ENCODE measurements around the gene RXRA. TPM values are rescaled to one million over a fixed set of nuclear protein-coding genes. Genes with fewer than 3 reads are reported as not detected.

Gene RXRA
- total RNA-seq, 4 donors from 2014 or later, result 41.8 to 83.1 (median 50.4) TPM

DNA sequence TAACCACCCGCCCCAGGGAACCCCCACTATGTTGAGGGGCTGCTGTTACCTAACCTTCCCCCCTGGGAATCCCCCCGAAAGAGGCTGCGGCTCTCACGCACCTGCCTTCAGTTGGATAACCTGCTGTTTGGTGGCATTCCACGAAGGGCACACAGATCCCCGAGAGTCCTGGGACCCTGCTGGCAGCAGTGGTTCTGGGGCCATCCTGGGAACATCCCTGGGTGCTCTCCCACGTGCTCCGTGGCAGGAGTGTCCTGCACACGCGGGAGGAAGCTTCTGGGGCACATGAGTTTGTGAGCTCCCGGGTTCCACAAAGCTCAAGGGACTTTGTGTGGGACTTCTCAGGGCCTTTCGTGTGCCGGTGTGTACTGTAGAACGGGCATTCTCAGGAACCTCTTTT lies 102.3 kb downstream of the RXRA start:
- Histone ChIP-seq H3K9me3 (no peaks in the 10 kb centered on the region), H3K27me3 (no peaks in the 10 kb centered on the region), H3K36me3 (peaks cover under 1 to 85% (median 4%) of the 10 kb centered on the region in 3 donors), H3K4me3 (no peak overlapping the region), H3K4me1 (peaks cover 25 to 77% (median 28%) of the 10 kb centered on the region in 3 donors), H3K27ac (no peak overlapping the region)
- intact Hi-C loops (cut with DNase I), result no loop called here
- TF ChIP-seq, protein P1, sequence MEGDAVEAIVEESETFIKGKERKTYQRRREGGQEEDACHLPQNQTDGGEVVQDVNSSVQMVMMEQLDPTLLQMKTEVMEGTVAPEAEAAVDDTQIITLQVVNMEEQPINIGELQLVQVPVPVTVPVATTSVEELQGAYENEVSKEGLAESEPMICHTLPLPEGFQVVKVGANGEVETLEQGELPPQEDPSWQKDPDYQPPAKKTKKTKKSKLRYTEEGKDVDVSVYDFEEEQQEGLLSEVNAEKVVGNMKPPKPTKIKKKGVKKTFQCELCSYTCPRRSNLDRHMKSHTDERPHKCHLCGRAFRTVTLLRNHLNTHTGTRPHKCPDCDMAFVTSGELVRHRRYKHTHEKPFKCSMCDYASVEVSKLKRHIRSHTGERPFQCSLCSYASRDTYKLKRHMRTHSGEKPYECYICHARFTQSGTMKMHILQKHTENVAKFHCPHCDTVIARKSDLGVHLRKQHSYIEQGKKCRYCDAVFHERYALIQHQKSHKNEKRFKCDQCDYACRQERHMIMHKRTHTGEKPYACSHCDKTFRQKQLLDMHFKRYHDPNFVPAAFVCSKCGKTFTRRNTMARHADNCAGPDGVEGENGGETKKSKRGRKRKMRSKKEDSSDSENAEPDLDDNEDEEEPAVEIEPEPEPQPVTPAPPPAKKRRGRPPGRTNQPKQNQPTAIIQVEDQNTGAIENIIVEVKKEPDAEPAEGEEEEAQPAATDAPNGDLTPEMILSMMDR (IDR thresholded peaks at IDR 0.05), result no peak
- no peak for TF ChIP-seq POLR2A (IDR thresholded peaks at IDR 0.05)
- WGBS, 2 donors, result 94% methylated on average over 3 of the region's 14 CpGs; no CpG with 5 or more reads in 1 of the 2 donors
- no peak for DNase-seq

GRCh38 chr9:134429007-134429406 lies 102.8 kb downstream of the RXRA start:
- peaks cover 4 to 85% (median 8%) of the 10 kb centered on the region in 3 donors for H3K36me3 ChIP-seq
- DNase-seq, result no peak
- WGBS, 2 donors, result 98% methylated on average over 7 of the region's 20 CpGs; no CpG with 5 or more reads in 1 of the 2 donors
- TF ChIP-seq, protein P1 (IDR thresholded peaks at IDR 0.05), result no peak
- no peak for TF ChIP-seq POLR2A (IDR thresholded peaks at IDR 0.05)
- H3K4me3 ChIP-seq, result no peak overlapping the region
- intact Hi-C loops (cut with DNase I), result no loop called here
- H3K27ac ChIP-seq, result no peak overlapping the region
- H3K9me3 ChIP-seq, result no peaks in the 10 kb centered on the region
- peaks cover 29 to 80% (median 33%) of the 10 kb centered on the region in 3 donors for H3K4me1 ChIP-seq
- H3K27me3 ChIP-seq, result no peaks in the 10 kb centered on the region

- TF ChIP-seq, protein P1 (IDR thresholded peaks at IDR 0.05), result no peak
- TF ChIP-seq POLR2A (IDR thresholded peaks at IDR 0.05), result no peak
- Histone ChIP-seq H3K27ac (no peak overlapping the region), H3K4me1 (peaks cover 34 to 80% (median 38%) of the 10 kb centered on the region in 3 donors), H3K9me3 (no peaks in the 10 kb centered on the region), H3K36me3 (peaks cover 6 to 85% (median 10%) of the 10 kb centered on the region in 3 donors), H3K4me3 (no peak overlapping the region), H3K27me3 (no peaks in the 10 kb centered on the region)
- DNase-seq, result no peak
- intact Hi-C loops (cut with DNase I), result no loop called here
- 78 to 80% methylated on average over 9 to 16 of the region's 21 CpGs for WGBS, 2 donors
These were observed 103.2 kb downstream of the RXRA start for GRCh38 chr9:134429481-134429880.

GRCh38 chr9:134431095-134431494 lies 104.8 kb downstream of the RXRA start:
- H3K27ac ChIP-seq, result peak overlapping the region; percentile 87 to 95 (median 92)
- DNase-seq, result no peak
- intact Hi-C loops (cut with DNase I), result loop anchor here (10.0 kb wide), 1 partner anchor 66 kb away; no protein-coding TSS in a partner anchor
- peaks cover 6 to 80% (median 10%) of the 10 kb centered on the region in 3 donors for H3K36me3 ChIP-seq
- H3K4me3 ChIP-seq, result no peak overlapping the region
- H3K27me3 ChIP-seq, result no peaks in the 10 kb centered on the region
- no peaks in the 10 kb centered on the region for H3K9me3 ChIP-seq
- TF ChIP-seq, protein P1 (IDR thresholded peaks at IDR 0.05), result no peak
- no peak for TF ChIP-seq POLR2A (IDR thresholded peaks at IDR 0.05)
- 60 to 63% methylated on average over 2 of the region's 6 CpGs for WGBS, 2 donors
- peaks cover 49 to 88% (median 53%) of the 10 kb centered on the region in 3 donors for H3K4me1 ChIP-seq

DNA sequence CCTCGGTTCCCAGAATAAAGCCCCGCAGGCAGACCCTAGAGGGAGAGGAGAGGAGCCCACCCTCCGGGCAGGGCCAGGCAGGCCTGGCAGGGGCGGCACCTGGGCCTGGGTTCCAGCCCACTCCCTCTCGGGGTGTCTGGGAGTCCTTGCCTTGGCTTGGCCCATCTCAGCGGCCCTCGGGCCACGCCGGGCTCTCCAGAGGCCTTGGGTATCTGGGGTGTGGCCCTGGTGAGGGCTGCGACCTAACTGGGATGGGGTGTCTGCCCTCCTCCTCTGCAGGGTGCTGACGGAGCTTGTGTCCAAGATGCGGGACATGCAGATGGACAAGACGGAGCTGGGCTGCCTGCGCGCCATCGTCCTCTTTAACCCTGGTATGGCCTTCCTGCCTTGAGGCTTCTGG lies 105.4 kb downstream of the RXRA start:
- 83% methylated on average over 6 of the region's 16 CpGs; no CpG with 5 or more reads in 1 of the 2 donors for WGBS, 2 donors

More for the DNA sequence above, 105.4 kb downstream of the RXRA start:
- TF ChIP-seq, protein P1 (IDR thresholded peaks at IDR 0.05), result no peak
- TF ChIP-seq POLR2A (IDR thresholded peaks at IDR 0.05), result no peak
- Histone ChIP-seq H3K27ac (peak overlapping the region; percentile 87 to 95 (median 92)), H3K4me3 (no peak overlapping the region), H3K4me1 (peaks cover 55 to 90% (median 58%) of the 10 kb centered on the region in 3 donors), H3K27me3 (no peaks in the 10 kb centered on the region), H3K9me3 (no peaks in the 10 kb centered on the region), H3K36me3 (peaks cover 6 to 80% (median 15%) of the 10 kb centered on the region in 3 donors)
- intact Hi-C loops (cut with DNase I), result loop anchor here (10.0 kb wide), 1 partner anchor 67 kb away; no protein-coding TSS in a partner anchor
- DNase-seq, result no peak
